ENCODE results near the gene MYCL.

MYCL gene

DNA sequence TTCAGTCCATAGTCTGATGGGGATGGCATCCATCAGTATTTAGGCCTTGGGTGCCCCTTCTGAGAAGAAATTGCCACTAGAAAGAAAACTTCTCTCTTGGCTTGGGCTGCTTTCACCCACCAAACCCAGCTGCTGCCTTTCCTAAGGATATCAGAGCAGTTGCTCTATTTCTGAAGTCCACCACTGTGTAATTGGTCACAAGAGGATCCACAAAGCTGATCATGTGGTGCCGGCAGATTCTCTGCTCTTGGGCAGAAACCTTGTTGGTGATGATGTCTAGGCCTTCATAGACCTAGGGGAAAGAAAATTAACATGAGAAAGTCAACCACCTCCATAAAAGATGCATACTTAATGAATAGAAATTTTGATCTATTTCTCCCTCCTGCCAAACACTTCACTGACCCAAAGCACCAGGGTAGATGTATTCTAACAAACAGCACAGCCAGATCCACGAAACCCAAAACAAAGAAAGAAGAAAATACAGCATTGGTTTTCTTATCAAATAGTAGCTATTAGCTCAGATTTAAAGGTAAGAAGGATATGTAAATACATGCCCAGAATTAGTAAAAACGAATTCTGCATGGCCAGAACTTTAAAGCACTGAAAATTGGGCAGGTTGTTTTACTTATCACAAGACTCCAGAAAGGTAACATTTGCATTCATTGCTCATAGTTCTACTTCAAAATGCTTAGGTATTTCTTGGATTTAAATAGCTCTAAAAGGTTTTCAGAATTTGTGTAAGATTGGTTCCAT is 44.4 kb downstream of the MYCL start:
- no peak for DNase-seq (ENCODE audit: low spot score)
- TF ChIP-seq, protein P1, sequence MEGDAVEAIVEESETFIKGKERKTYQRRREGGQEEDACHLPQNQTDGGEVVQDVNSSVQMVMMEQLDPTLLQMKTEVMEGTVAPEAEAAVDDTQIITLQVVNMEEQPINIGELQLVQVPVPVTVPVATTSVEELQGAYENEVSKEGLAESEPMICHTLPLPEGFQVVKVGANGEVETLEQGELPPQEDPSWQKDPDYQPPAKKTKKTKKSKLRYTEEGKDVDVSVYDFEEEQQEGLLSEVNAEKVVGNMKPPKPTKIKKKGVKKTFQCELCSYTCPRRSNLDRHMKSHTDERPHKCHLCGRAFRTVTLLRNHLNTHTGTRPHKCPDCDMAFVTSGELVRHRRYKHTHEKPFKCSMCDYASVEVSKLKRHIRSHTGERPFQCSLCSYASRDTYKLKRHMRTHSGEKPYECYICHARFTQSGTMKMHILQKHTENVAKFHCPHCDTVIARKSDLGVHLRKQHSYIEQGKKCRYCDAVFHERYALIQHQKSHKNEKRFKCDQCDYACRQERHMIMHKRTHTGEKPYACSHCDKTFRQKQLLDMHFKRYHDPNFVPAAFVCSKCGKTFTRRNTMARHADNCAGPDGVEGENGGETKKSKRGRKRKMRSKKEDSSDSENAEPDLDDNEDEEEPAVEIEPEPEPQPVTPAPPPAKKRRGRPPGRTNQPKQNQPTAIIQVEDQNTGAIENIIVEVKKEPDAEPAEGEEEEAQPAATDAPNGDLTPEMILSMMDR (conservative IDR thresholded peaks at IDR 0.05; ENCODE audit: low read depth) = no peak
- ChIA-PET CTCF (interaction anchor here (0.6 kb wide), 1 partner anchor 23 kb away, joined by 4 read pairs; no protein-coding TSS in a partner anchor), POLR2A (ENCODE audit: low non-redundant PET) (no interaction called here)
- H3K27ac ChIP-seq = no peak overlapping the region

DNA sequence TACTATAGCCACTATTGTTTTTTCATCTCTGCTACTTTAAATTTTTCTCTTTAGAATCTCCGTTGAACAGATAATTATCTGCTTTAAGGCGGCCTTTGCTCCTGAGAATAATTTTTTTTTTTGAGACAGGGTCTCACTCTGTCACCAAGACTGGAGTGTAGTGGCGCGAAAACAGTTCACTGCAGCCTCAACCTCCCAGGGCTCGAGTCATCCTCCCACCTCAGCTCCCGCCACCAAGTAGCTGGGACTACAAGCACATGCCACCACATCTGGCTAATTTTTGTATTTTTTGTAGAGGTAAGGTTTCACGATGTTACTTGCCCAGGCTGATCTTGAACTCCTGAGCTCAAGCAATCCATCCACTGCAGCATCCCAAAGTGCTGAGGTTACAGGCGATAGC is 47.0 kb downstream of the MYCL start:
- TF ChIP-seq, protein P1 (conservative IDR thresholded peaks at IDR 0.05; ENCODE audit: low read depth) = no peak
- no peak overlapping the region for H3K27ac ChIP-seq
- CTCF ChIA-PET = no interaction called here
- no peak for DNase-seq (ENCODE audit: low spot score)
- POLR2A ChIA-PET (ENCODE audit: low non-redundant PET) = no interaction called here

DNA sequence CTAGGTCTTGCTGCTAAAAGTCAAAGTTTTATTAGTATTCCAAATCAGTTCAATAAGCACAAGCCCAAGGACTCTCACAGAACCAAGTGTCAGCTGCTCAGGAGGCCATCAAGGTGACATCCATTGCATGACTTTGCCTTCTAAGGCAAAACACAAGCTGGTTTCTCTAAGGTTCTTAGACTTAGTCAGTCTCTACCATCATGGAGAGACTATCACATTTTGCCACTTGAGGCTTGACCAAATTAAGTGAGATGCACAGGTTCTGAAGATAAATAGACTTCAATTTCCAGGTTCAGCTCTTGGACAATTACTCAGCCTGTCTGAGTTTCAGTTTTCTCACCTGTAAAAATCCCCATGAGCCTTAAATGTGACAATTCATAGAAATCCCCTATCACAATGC is 47.4 kb downstream of the MYCL start:
- CTCF ChIA-PET = no interaction called here
- POLR2A ChIA-PET (ENCODE audit: low non-redundant PET) = no interaction called here
- no peak for DNase-seq (ENCODE audit: low spot score)
- no peak overlapping the region for H3K27ac ChIP-seq
- TF ChIP-seq, protein P1 (conservative IDR thresholded peaks at IDR 0.05; ENCODE audit: low read depth) = no peak

DNA sequence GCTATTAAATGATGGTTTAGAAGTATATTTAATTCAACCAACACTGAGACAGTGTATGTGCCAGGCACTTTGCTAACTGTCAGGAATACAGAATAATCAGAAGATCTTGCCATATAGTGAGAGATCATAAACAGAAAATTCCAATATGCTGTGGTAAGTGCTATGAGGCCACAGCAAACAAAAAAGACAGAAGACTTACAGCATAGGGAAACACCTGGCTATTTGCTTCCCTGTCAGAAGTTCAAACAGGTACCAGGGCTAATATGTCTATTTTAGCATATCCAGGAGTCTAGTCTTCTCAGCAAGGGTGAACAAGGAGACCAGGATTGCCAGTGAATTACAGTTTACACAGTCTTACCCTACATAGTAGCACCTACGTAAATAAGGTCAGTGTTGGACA is 48.8 kb downstream of the MYCL start:
- POLR2A ChIA-PET (ENCODE audit: low non-redundant PET) = no interaction called here
- H3K27ac ChIP-seq = peak overlapping the region; percentile 66
- DNase-seq (ENCODE audit: low spot score) = no peak
- CTCF ChIA-PET = interaction anchor here (1.2 kb wide), 1 partner anchor 49 kb away, joined by 11 read pairs; the partner anchor contains the start of gene MYCL
- TF ChIP-seq, protein P1 (conservative IDR thresholded peaks at IDR 0.05; ENCODE audit: low read depth) = no peak

DNA sequence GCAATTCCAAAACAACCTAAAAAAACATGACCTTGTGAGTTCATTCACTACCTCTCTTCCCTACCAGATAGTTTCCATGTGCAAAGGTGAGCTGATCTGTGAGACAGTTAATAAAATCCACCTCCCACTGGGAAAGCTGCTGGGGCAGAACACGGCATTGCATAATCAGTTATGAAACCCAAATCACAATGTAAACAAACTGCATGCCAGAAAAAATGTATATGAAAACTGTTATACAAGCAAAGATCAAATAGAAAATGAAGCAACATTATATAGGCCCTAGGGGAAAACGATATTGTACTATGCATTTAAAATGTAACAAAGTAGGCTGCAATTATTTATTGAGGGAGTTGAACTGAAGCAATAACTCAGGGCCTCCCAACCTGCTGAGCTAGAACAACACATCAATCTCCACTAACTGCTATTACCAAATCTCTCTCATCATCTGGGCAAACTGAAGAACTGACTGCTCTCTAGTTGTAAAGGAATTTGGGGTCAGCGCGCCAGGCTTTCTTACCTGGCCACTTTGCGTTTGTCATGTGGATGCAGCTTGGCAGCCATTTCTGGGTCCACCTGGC is 49.4 kb downstream of the MYCL start:
- TF ChIP-seq, protein P1 (conservative IDR thresholded peaks at IDR 0.05; ENCODE audit: low read depth) = no peak
- POLR2A ChIA-PET (ENCODE audit: low non-redundant PET) = no interaction called here
- CTCF ChIA-PET = interaction anchor here (0.7 to 1.2 kb wide), 2 partner anchors 23 to 50 kb away, joined by 3 to 11 read pairs; partner anchors contain the start of gene MYCL
- DNase-seq (ENCODE audit: low spot score) = peak; percentile 23
- peak overlapping the region; percentile 66 for H3K27ac ChIP-seq

DNA sequence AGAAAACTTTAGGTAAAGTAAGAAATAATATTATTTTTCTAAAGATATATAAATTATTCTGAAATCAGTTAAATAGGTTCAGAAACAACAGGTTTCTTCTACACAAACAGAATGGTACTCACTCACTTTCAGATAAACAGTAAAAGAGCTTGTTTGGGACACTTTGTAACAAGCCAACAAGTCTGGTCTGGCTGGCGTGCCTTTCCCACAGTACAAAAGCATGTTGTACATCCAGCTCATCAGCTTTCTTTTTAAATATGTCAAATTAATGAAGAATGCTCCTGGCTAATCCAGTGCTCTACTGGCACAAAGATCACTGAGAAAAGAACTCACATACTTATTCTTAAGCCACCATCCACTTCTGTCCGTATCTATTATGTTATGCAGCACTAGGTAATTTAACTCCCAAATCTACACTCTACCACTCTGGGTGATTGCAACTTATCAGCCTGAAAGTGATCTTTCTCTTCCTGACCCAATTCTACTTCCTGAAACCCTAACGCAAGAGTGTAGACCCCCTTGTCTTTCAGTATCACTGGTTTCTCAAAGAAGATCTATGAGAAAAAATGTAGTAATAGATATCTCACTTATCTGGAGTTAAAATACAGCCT is 51.0 kb downstream of the MYCL start:
- ChIA-PET CTCF (interaction anchor here (0.7 to 0.9 kb wide), 2 partner anchors 9 to 51 kb away, joined by 3 to 5 read pairs; partner anchors contain the start of gene MYCL), POLR2A (ENCODE audit: low non-redundant PET) (no interaction called here)
- no peak overlapping the region for H3K27ac ChIP-seq
- TF ChIP-seq, protein P1 (conservative IDR thresholded peaks at IDR 0.05; ENCODE audit: low read depth) = no peak
- DNase-seq (ENCODE audit: low spot score) = peak; percentile 9

Measured in RWPE1 (cell line).